HPDE6-E6E7 (cell line): ENCODE results near the gene KRT17.

Source experiments
- DNase-seq: peaks from one replicate; pipeline ENCODE4 v3.0.0; 2011; ENCODE audit warnings: missing footprints; ENCODE audit errors: extremely low spot score

KRT17 gene

DNA sequence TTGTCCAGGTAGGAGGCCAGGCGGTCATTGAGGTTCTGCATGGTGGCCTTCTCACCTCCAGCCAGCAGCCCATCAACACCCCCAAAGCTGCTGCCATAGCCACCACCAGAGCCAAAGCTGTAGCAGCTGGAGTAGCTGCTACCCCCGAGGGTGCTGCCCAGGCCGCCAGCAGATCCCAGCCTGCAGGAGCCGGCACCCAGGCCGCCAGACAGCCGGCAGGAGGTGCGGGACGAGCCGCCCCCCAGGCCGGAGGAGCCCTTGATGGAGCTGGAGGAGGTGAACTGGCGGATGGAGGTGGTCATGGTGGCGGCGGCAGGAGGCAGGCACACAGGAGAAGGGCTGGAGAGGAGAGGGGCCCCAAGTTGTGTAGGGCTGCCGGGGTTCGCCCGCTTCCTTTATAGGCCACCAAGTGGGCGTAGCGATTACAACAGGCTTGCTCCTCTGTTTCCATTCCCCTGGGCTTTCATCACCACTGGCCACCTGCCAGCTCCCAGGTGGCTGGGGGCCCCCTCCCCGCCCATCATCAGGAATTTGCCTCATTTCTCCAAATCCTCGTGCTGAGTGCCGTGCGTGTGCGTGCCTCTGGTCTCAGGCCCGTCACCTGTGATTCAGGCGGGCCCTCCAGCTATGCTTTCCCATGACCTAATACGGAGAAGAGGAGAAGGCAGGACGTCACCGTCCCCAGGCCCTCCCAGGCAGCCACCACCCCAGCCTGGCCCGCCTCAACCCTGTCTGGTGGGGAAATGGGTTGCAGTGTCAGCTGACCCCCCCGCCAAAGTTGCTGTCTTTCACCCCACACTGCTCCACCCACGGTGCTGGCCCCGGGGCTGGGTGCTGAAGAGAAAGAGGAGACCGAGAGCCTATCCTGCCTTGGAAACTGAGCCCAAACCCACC lies at the start of gene KRT17:
Gene KRT17 (minus strand): TSS at position 368 of the 894 bp plus-strand sequence. CDS start 66 bp downstream, at position 302.
- peak; percentile 75 for DNase-seq

GRCh38 chr17:41672153-41672552 lies 47.8 kb upstream of the KRT17 start:
- no peak for DNase-seq

- no peak for DNase-seq
These were observed 43.1 kb upstream of the KRT17 start for GRCh38 chr17:41667280-41668041.

DNA sequence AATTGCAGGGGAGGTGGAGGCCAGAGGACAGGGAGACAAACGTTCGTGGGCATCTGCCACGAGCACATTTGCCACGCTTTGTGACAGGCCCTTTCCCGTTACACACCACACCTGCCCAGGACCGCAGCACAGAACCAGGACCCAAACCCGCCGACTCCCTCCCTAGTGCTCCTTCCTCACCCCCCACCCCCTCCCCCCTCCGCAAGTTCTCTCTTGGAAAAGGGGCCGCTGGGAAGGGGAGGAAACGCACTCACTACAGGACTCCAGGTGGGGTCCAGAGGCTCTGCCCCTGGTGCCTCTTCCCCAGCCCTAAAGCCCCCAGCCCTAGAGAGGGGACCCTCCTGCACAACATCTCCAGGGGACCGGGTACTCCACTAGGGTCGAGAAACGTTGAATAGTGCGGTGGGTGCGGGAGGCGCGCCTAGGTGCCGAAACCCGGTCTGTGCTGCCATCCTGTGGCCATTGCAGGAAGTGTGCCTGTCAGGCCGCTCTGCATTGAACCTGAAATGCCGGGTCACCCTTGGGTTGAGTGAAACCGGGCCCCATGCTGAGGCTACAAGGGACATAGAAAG lies 42.4 kb upstream of the KRT17 start:
- peak; percentile 83 for DNase-seq

GRCh38 chr17:41666237-41666641 lies 41.9 kb upstream of the KRT17 start:
- peak; percentile 55 for DNase-seq

- peak; percentile 99 for DNase-seq
These were observed 41.3 kb upstream of the KRT17 start for GRCh38 chr17:41665566-41666236.

- DNase-seq, result no peak
These were observed 40.5 kb upstream of the KRT17 start for GRCh38 chr17:41664587-41665565.

- DNase-seq, result no peak
These were observed 39.7 kb upstream of the KRT17 start for GRCh38 chr17:41664172-41664457.

DNA sequence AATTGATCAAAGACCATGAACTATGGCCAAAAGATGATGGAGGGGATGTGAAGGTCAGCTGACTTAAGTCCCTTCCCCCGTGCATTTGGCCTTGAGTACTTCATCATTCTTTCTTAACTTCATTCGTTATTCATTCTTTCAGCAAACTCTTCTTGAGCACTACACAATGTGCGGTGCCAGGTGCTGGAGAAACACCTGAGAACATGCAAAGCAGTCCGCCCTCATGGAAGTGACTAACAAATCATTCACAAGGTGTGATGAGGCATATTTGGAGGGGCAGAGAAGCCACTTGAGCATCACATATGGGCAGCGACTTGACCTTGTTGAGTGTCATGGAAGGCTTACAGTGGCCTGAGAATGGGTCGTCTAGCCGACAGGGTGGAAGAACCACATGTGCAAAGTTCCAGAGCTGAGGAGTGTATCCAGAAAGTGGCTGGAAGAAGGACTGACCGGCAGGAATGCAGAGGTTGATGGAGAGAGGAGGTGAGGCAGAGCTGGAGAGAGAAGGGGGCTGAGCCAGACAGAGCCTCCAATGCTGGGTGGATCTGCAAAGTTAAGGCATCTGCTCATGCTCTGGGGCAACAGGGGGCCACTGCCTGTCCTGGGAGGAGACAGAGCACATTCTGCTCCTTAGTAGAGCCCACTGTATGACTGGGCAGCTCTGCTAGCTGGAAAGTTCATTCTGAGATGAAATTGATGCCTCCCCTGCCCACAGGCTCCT lies 39.2 kb upstream of the KRT17 start:
- no peak for DNase-seq

GRCh38 chr17:41660221-41660711 lies 35.9 kb upstream of the KRT17 start:
- DNase-seq, result no peak

DNA sequence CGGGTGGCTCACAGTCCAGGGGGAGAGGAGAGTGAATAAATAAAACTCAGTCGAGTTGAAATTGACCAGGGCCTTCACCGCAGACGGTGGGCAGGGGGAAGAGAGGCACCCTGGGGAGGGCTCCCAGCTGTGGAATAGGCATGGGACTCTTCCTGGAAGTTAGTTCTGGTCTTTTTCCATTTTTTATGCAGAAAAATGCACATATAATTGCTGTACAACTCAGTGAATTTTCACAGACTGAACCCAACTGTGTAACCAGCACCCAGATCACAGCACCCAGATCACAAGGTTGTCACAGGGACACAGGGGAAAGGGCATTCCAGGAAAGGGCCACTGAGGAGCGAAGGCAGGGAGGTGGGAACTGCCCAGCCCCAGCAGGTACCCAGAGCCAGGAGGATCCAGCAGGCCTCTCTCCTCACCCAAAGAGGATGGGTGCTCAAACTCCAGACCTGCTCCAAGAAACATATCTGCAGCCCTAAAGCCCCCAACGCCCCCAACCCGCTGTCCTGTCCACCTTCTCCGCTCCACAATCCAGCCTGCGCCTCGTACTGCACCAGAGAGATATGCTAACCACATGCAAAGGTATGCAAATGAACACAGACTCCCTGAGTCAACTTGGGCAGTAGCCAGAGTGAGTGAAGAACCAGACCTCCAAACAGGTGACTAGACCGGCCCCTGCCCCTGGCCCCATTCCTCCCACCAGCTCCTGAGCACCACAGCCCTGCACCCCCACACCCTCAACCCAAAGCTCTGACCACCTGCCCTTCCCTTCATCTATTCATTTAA lies 35.2 kb upstream of the KRT17 start:
- no peak for DNase-seq

DNA sequence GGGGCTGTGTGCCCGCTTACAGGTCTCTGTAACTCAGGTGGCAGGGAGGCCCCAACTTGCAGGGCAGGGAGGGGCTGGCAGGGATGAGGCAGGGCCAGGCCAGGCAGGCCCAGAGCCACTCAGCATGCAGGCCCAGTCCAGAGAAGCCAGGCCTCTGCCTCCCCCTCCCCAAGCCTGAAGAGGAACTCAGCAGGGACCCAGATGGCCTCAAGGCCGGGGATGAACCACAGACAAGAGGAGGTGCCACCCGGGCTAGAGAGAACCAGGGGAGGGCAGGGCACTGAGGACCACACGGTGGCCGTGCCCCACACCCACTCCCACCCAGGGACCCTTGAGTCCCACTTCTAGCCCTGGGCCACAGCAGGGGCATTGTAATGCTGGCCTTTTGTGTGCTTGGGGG lies 34.5 kb upstream of the KRT17 start:
- no peak for DNase-seq

DNA sequence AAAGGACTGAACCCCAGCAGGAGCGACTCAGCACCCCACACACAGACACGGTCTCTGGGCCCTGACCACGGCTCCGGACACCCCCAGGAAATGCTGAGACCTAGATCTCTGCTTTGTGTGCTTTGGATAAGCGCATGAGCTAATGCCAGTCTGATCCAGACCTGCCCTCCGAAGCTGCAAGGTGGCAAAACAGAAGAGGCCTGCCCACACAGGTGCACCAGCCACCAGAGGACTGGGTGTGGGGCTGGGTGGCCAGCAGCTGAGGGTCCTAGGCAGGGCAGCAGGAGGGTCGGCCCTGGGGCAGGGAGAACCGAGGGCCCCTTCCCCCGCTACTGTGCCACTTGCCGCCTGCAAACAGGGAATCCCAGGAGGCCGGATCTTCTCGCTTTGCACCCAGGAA lies 33.6 kb upstream of the KRT17 start:
- no peak for DNase-seq

DNA sequence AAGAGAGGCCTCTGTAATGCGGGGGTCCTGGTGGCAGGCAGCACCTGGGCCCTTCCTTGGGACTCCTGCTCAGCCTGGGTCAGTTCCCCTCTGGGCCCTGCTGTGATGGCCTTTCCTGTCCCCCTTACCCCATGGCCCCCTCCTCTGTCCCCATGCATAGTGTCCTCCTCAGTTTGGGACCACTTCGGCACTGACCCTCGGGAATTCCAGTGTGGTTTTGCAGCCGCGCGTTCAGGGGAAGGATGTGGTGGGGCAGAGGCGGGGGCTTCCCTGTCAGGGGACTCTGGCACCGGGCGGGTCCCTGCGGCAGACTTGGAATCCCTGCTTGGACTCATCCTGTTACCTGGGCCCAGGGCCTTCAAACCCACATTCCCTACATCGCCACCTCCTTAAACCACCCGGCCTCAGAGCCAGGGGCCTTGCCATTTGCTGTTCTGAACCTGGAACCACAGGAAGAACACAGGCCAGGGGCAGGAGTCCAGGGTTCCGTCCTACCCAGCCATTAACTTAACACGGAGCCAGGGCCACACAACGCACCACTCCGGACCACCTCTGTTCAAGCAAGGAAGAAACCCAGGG lies 32.9 kb upstream of the KRT17 start:
- DNase-seq, result no peak

- no peak for DNase-seq
These were observed 32.1 kb upstream of the KRT17 start for GRCh38 chr17:41656249-41657023.

DNA sequence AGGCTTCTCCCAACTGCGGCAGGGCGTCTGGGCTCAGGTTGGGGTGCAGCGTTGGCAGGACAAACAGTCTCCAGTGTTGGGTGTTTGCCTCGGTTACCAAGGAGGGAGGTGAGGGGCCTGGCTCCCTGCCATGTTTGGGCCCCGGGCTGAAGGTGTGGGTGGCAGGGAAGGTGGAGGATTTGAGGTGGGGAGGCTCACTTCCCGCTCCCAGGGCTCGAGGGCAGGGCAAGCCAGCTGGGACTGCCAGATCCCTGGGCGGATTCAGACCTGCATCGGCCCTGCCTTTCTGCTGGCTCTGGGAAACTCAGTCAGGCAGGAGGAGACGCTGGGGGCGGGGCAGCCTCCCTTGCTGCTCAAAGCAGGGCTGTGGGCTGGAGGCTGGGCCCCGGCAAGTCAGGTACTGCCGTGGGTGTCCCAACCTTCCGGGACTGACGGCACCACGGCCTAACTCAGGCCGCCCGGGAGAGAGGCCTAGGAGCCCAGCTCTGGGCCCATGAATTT lies 31.3 kb upstream of the KRT17 start:
- DNase-seq, result peak; percentile 91

- no peak for DNase-seq
These were observed 30.6 kb upstream of the KRT17 start for GRCh38 chr17:41654678-41655607.
